GM12878 (cell line): ENCODE data around the gene IQCH. TPM values are rescaled to one million over a fixed set of nuclear protein-coding genes. Genes with fewer than 3 reads are reported as not detected.

ENCODE experiments used
- ATAC-seq: fragments of 200-7000 bp; cut with Tn5 transposase; 3 replicates; pipeline ENCODE4 v1.9.1; 2020; ENCODE audit warnings: mild to moderate bottlenecking, moderate library complexity
- BruUV-seq: library from RNA; stranded (reverse); fragments of 400-500 nt; replicated peaks from 2 replicates; lab custom pipeline; 2021; lab: Mats Ljungman, UMichigan
- CTCF ChIA-PET: fragments of 300-600 bp; sonication (Branson Sonifier 250); formaldehyde crosslinking; extraction: SDS; loops from one replicate; lab custom pipeline; 2021; ENCODE audit warnings: inconsistent platforms; lab: Yijun Ruan, JAX
- POLR2A ChIA-PET: fragments of 350-600 bp; formaldehyde crosslinking; extraction: SDS; loops from one replicate; lab custom pipeline; 2021; ENCODE audit warnings: inconsistent platforms; lab: Charles Lee
- RAD21 ChIA-PET: fragments of 300-600 bp; sonication (Branson Sonifier 250); formaldehyde crosslinking; loops from one replicate; lab custom pipeline; 2023; ENCODE audit warnings: antibody characterized with exemption; ENCODE audit not compliant: unreplicated experiment; lab: Charles Lee
- SMC1A ChIA-PET: fragments of 300-600 bp; sonication (Branson Sonifier 250); formaldehyde crosslinking; loops from one replicate; lab custom pipeline; 2023; ENCODE audit not compliant: unreplicated experiment, uncharacterized antibody; lab: Charles Lee
- DNase-seq: peaks from one replicate; pipeline ENCODE4 v3.0.0-alpha.2; 2011; ENCODE audit warnings: low read depth, low spot score
- FAIRE-seq: peaks from 3 replicates; lab custom pipeline; 2011; peaks lifted over from hg19 to GRCh38; lab: Jason Lieb, UNC
- H2AFZ ChIP-seq: 2 replicates; pipeline ENCODE4 v1.6.0; 2011; ENCODE audit warnings: low read depth, low read length, control low read depth; ENCODE audit not compliant: control insufficient read depth
- H3K27ac ChIP-seq: 2 replicates; pipeline ENCODE4 v1.5.1; 2011; ENCODE audit warnings: control low read depth; ENCODE audit not compliant: control insufficient read depth, insufficient read depth
- H3K27me3 ChIP-seq, 2 experiments: replicated peaks in 1 of 2; 2 replicates each; pipeline versions ENCODE4 v1.6.0 to v1.6.1; 2011; ENCODE audit warnings: low read length in 1 of 2; ENCODE audit not compliant: control insufficient read depth in 2 of 2, insufficient read depth in 2 of 2
- H3K36me3 ChIP-seq, 2 experiments: 2 replicates each; pipeline ENCODE4 v1.5.1; 2011; ENCODE audit warnings: low read length in 1 of 2; ENCODE audit not compliant: control insufficient read depth in 2 of 2, insufficient read depth in 2 of 2
- H3K4me1 ChIP-seq: 2 replicates; pipeline ENCODE4 v1.6.1; 2011; ENCODE audit warnings: mild to moderate bottlenecking, low read length, moderate library complexity, mixed read lengths; ENCODE audit not compliant: control insufficient read depth, insufficient read depth
- H3K4me2 ChIP-seq: 2 replicates; pipeline ENCODE4 v1.6.0; 2011; ENCODE audit warnings: control low read depth; ENCODE audit not compliant: control insufficient read depth, insufficient read depth
- H3K4me3 ChIP-seq: fragments of 200-600 bp; sonication (generic); 2 replicates; pipeline ENCODE4 v1.5.1; 2016
- H3K79me2 ChIP-seq: 2 replicates; pipeline ENCODE4 v1.6.0; 2011; ENCODE audit warnings: low read length; ENCODE audit not compliant: control insufficient read depth, insufficient read depth
- H3K9ac ChIP-seq: 2 replicates; pipeline ENCODE4 v1.8.0; 2011; ENCODE audit warnings: low read length, control low read depth, mixed read lengths; ENCODE audit not compliant: control insufficient read depth, insufficient read depth
- H3K9me3 ChIP-seq: replicated peaks from 3 replicates; pipeline ENCODE4 v1.5.1; 2011; ENCODE audit warnings: mild to moderate bottlenecking, low read length; ENCODE audit not compliant: control insufficient read depth, insufficient read depth
- H4K20me1 ChIP-seq: 2 replicates; pipeline ENCODE4 v1.6.0; 2011; ENCODE audit not compliant: control insufficient read depth, insufficient read depth
- BCL11A ChIP-seq: IDR thresholded peaks from 2 replicates; pipeline ENCODE4 v1.6.1; 2011; ENCODE audit warnings: low read depth, low read length
- CBX5 ChIP-seq: sonication (generic); IDR thresholded peaks from 2 replicates; pipeline ENCODE4 v1.6.1; 2016; ENCODE audit warnings: low read depth, moderate library complexity, mild to moderate bottlenecking, inconsistent platforms
- CHD2 ChIP-seq: IDR thresholded peaks from 2 replicates; pipeline ENCODE4 v1.6.1; 2011; ENCODE audit warnings: low read depth, low read length, improper control_type of control experiment, borderline replicate concordance
- CREM ChIP-seq: IDR thresholded peaks from 2 replicates; pipeline ENCODE4 v1.6.1; 2014; ENCODE audit warnings: antibody characterized with exemption, low read depth
- EED ChIP-seq: sonication (generic); IDR thresholded peaks from 2 replicates; pipeline ENCODE4 v1.6.1; 2016; ENCODE audit warnings: antibody characterized with exemption, low read depth
- HCFC1 ChIP-seq: fragments of 150-350 bp; IDR thresholded peaks from 2 replicates; pipeline ENCODE4 v1.6.1; 2014; ENCODE audit warnings: low read length
- IKZF1 ChIP-seq: fragments of 450-650 bp; conservative IDR thresholded peaks from 2 replicates; pipeline ENCODE4 v1.6.1; 2017; ENCODE audit warnings: antibody characterized with exemption, mild to moderate bottlenecking
- LARP7 ChIP-seq: fragments of 450-650 bp; IDR thresholded peaks from 2 replicates; pipeline ENCODE4 v1.6.1; 2017; ENCODE audit warnings: mild to moderate bottlenecking
- RAD51 ChIP-seq: fragments of 450-650 bp; IDR thresholded peaks from 2 replicates; pipeline ENCODE4 v1.6.1; 2016; ENCODE audit warnings: moderate library complexity, mild to moderate bottlenecking, inconsistent platforms
- SIN3A ChIP-seq: IDR thresholded peaks from 2 replicates; pipeline ENCODE4 v1.6.1; 2012; ENCODE audit warnings: low read depth, low read length, improper control_type of control experiment
- SIX5 ChIP-seq: IDR thresholded peaks from 2 replicates; pipeline ENCODE4 v1.6.1; 2011; ENCODE audit warnings: mild to moderate bottlenecking, low read depth, low read length, moderate library complexity; ENCODE audit not compliant: severe bottlenecking
- SRF ChIP-seq, 2 experiments: IDR thresholded peaks; 2 replicates each; pipeline ENCODE4 v1.6.1; 2011; ENCODE audit warnings: low read depth in 2 of 2, low read length in 2 of 2, mild to moderate bottlenecking in 1 of 2, moderate library complexity in 1 of 2
- SUPT20H ChIP-seq: IDR thresholded peaks from 2 replicates; pipeline ENCODE4 v1.6.1; 2011; ENCODE audit warnings: low read depth, mild to moderate bottlenecking, low read length, moderate library complexity, borderline replicate concordance; ENCODE audit not compliant: control insufficient read depth
- USF1 ChIP-seq: IDR thresholded peaks from 2 replicates; pipeline ENCODE4 v1.6.1; 2011; ENCODE audit warnings: borderline replicate concordance, low read depth, mild to moderate bottlenecking, moderate library complexity, mixed read lengths, low read length; ENCODE audit not compliant: insufficient read depth; ENCODE audit errors: extremely low read length
- ZNF217 ChIP-seq: fragments of 450-650 bp; IDR thresholded peaks from 2 replicates; pipeline ENCODE4 v1.6.1; 2017; ENCODE audit warnings: antibody characterized with exemption, mild to moderate bottlenecking
- ZNF592 ChIP-seq: fragments of 450-650 bp; IDR thresholded peaks from 2 replicates; pipeline ENCODE4 v1.6.1; 2017; ENCODE audit warnings: mild to moderate bottlenecking, moderate library complexity
- WGBS: methylation state at CpG from one replicate; pipeline ENCODE4 v1.1.6; 2016; ENCODE audit warnings: low lambda C conversion rate; ENCODE audit not compliant: insufficient replicate concordance, insufficient coverage; ENCODE audit errors: missing lambda C conversion rate; 5-methylcytosine and 5-hydroxymethylcytosine counted together
- in situ Hi-C: fragments of 300-500 bp; cut with MboI; formaldehyde crosslinking; loops from 9 replicates; pipeline ENCODE4 v1.14.3; 2018; ENCODE audit warnings: mixed read lengths
- intact Hi-C: fragments of 100-400 bp; cut with micrococcal nuclease; formaldehyde crosslinking; loops from one replicate; pipeline ENCODE4 v1.14.2; 2022; ENCODE audit not compliant: unreplicated experiment
- polyA plus RNA-seq, 11 experiments: library from polyadenylated mRNA; depleted of rRNA in 4 of 11; unstranded in 6 of 11; stranded (reverse) in 5 of 11; fragments of >200 nt; fragmentation: Nextera tagmentation in 4 of 11; fragmentation: Illumina TruSeq in 1 of 11; extraction: Ambion mirVana in 4 of 11; extraction: Trizol in 1 of 11; gene quantifications; 1 replicate in 1 of 11; 2 replicates in 10 of 11; pipeline versions ENCODE4 v1.2.1 to v1.2.3, GENCODE V29; 2011 to 2016; ENCODE audit warnings: inconsistent platforms in 2 of 11, missing spikeins in 2 of 11, low read depth in 1 of 11
- total RNA-seq, 4 experiments: library from RNA; depleted of rRNA in 3 of 4; stranded (reverse); fragments of >200 nt in 3 of 4; fragmentation: Illumina TruSeq in 1 of 4; extraction: Trizol in 1 of 4; gene quantifications; 2 replicates each; pipeline versions ENCODE4 v1.2.1 to v1.2.3, GENCODE V29; 2013 to 2021

Gene IQCH
- total and polyA plus RNA-seq, 10 of the 15 experiments (the other 5 are each of a cell fraction or from before 2014, with no cell fraction given): 0.29 to 1.3 (median 0.99) TPM

- TF ChIP-seq BCL11A (no peak), RAD51 (no peak)
Measured at GRCh38 chr15:67224889-67225288, 29.7 kb upstream of the IQCH start (continued).

GRCh38 chr15:67225336-67225735 is 29.2 kb upstream of the IQCH start:
- no peaks in the 10 kb centered on the region for H3K4me1 ChIP-seq
- FAIRE-seq: no peak

More at GRCh38 chr15:67225336-67225735, 29.2 kb upstream of the IQCH start:
- Histone ChIP-seq H3K9ac (no peak overlapping the region), H3K9me3 (no peaks in the 10 kb centered on the region), H3K36me3 (peaks cover 2 to 3% of the 10 kb centered on the region in 2 experiments; a peak in 3 of 4 replicates), H2AFZ (no peak overlapping the region), H3K79me2 (no peaks in the 10 kb centered on the region), H3K4me2 (no peak overlapping the region), H4K20me1 (no peaks in the 10 kb centered on the region), H3K4me3 (no peak overlapping the region), H3K27ac (no peak overlapping the region), H3K27me3 (no peaks in the 10 kb centered on the region)
- 100% methylated on average over 2 of the region's 2 CpGs for WGBS
- in situ Hi-C loops (no loop called here), intact Hi-C loops (no loop called here)
- POLR2A ChIA-PET: no interaction called here
- BruUV-seq: no TSS peak
- CTCF ChIA-PET: interaction anchor here (0.6 kb wide), 1 partner anchor 108 kb away, joined by 3 read pairs; no protein-coding TSS in a partner anchor
- TF ChIP-seq HCFC1 (no peak), CREM (no peak), USF1 (no peak), SIX5 (no peak), SUPT20H (no peak), SRF (IDR thresholded peaks at IDR 0.05; ENCODE audit: low read depth in 2 of 2, low read length in 2 of 2) (no peak), IKZF1 (no peak), CBX5 (no peak), SIN3A (no peak), ZNF592 (no peak), LARP7 (no peak), EED (no peak), CHD2 (no peak), ZNF217 (no peak)
- DNase-seq (no peak), ATAC-seq (no peak)
- RAD21 ChIA-PET: no interaction called here
- SMC1A ChIA-PET: interaction anchor here (1.1 kb wide), 1 partner anchor 15 kb away, joined by 4 read pairs; no protein-coding TSS in a partner anchor
